ENCODE data around the gene ASTN2.
"Not testable (repeated sequence)": the region's sequence is repeated elsewhere in the genome, so short reads cannot be mapped to it uniquely, and the experiment has no call there.

The ASTN2 gene

GRCh38 chr9:116942593-116943061, 472.2 kb downstream of the ASTN2 start:
- DNase-seq: no peak

- no peak for DNase-seq
These were observed 473.6 kb downstream of the ASTN2 start for GRCh38 chr9:116941266-116941665.

GRCh38 chr9:116940614-116941215, 474.1 kb downstream of the ASTN2 start:
- no peak for DNase-seq

GRCh38 chr9:116939614-116940013, 475.2 kb downstream of the ASTN2 start:
- no peak for DNase-seq

- no peak for DNase-seq
These were observed 475.7 kb downstream of the ASTN2 start for GRCh38 chr9:116939161-116939560.

- no peak for DNase-seq
These were observed 477.5 kb downstream of the ASTN2 start for GRCh38 chr9:116937361-116937760.

GRCh38 chr9:116935149-116935897, 479.5 kb downstream of the ASTN2 start:
- no peak for DNase-seq

GRCh38 chr9:116934131-116934530, 480.7 kb downstream of the ASTN2 start:
- DNase-seq: no peak

GRCh38 chr9:116933251-116933650, 481.6 kb downstream of the ASTN2 start:
- no peak for DNase-seq

- DNase-seq: no peak
These were observed 485.2 kb downstream of the ASTN2 start for GRCh38 chr9:116929621-116930020.

- DNase-seq: no peak
These were observed 486.0 kb downstream of the ASTN2 start for GRCh38 chr9:116928884-116929283.

GRCh38 chr9:116928289-116928688, 486.6 kb downstream of the ASTN2 start:
- no peak for DNase-seq

- DNase-seq: no peak
These were observed 487.1 kb downstream of the ASTN2 start for GRCh38 chr9:116927726-116928125.

GRCh38 chr9:116925121-116925520, 489.7 kb downstream of the ASTN2 start:
- no peak for DNase-seq

- no peak for DNase-seq
These were observed 490.3 kb downstream of the ASTN2 start for GRCh38 chr9:116924462-116925110.

- not testable (repeated sequence) for DNase-seq
These were observed 496.9 kb downstream of the ASTN2 start for GRCh38 chr9:116917895-116918508.

- DNase-seq: no peak
These were observed 501.3 kb downstream of the ASTN2 start for GRCh38 chr9:116913536-116913935.

- DNase-seq: no peak
These were observed 504.7 kb downstream of the ASTN2 start for GRCh38 chr9:116910201-116910600.

- DNase-seq: no peak
These were observed 506.9 kb downstream of the ASTN2 start for GRCh38 chr9:116907989-116908388.

GRCh38 chr9:116905171-116905588, 509.7 kb downstream of the ASTN2 start:
- no peak for DNase-seq

GRCh38 chr9:116904165-116904564, 510.7 kb downstream of the ASTN2 start:
- DNase-seq: no peak

- no peak for DNase-seq
These were observed 513.6 kb downstream of the ASTN2 start for GRCh38 chr9:116901260-116901659.

GRCh38 chr9:116900543-116900942, 514.3 kb downstream of the ASTN2 start:
- DNase-seq: no peak

GRCh38 chr9:116900007-116900367, 514.9 kb downstream of the ASTN2 start:
- DNase-seq: no peak

All from stimulated activated CD4-positive, alpha-beta T cell treated with anti-CD3 and anti-CD28 coated beads, Interleukin-4, amount 100 ng/mL, for 1 hour (primary cell).